Measurements from ENCODE around the gene TMTC2.

Gene TMTC2

GRCh38 chr12:83149987-83150386 lies 463.3 kb downstream of the TMTC2 start:
- no peaks in the 10 kb centered on the region for H3K4me1 ChIP-seq (ENCODE audit: control insufficient read depth, insufficient read depth, low read length)
- H3K36me3 ChIP-seq (ENCODE audit: control insufficient read depth in 2 of 2, insufficient read depth in 1 of 2, low read length in 2 of 2), result no peaks in the 10 kb centered on the region
- H3K9me3 ChIP-seq (ENCODE audit: control insufficient read depth, insufficient read depth, low read depth, low read length), result no peaks in the 10 kb centered on the region
- no peak overlapping the region for H3K27ac ChIP-seq (ENCODE audit: extremely low read depth, low read depth, low read length)
- ChIA-PET CTCF (interaction anchor here (0.8 kb wide), 1 partner anchor 25 kb away, joined by 3 read pairs; no protein-coding TSS in a partner anchor), POLR2A (no interaction called here)
- H3K4me3 ChIP-seq (ENCODE audit: low read depth, low read length), result no peak overlapping the region
- TF ChIP-seq ZNF335 (tag by site-specific recombination; conservative IDR thresholded peaks at IDR 0.05), result no peak
- TF ChIP-seq ZIC2 (tag by site-specific recombination; IDR thresholded peaks at IDR 0.05), result no peak
- no peak for TF ChIP-seq ZSCAN5A (tag by site-specific recombination; IDR thresholded peaks at IDR 0.05)

GRCh38 chr12:83150465-83151189 lies 463.9 kb downstream of the TMTC2 start:
- ChIA-PET POLR2A (no interaction called here), CTCF (no interaction called here)
- Histone ChIP-seq H3K4me1 (ENCODE audit: control insufficient read depth, insufficient read depth, low read length) (no peaks in the 10 kb centered on the region), H3K27ac (ENCODE audit: extremely low read depth, low read depth, low read length) (no peak overlapping the region), H3K36me3 (ENCODE audit: control insufficient read depth in 2 of 2, insufficient read depth in 1 of 2, low read length in 2 of 2) (no peaks in the 10 kb centered on the region), H3K9me3 (ENCODE audit: control insufficient read depth, insufficient read depth, low read depth, low read length) (no peaks in the 10 kb centered on the region), H3K4me3 (ENCODE audit: low read depth, low read length) (no peak overlapping the region)
- TF ChIP-seq ZNF302 (tag by site-specific recombination; IDR thresholded peaks at IDR 0.05; ENCODE audit: low read depth) (no peak), EGR2 (tag by site-specific recombination; IDR thresholded peaks at IDR 0.05; ENCODE audit: low read depth) (no peak), KLF7 (tag by site-specific recombination; IDR thresholded peaks at IDR 0.05; ENCODE audit: borderline replicate concordance) (no peak), KLF10 (tag by site-specific recombination; IDR thresholded peaks at IDR 0.05) (no peak), ZNF701 (tag by site-specific recombination; IDR thresholded peaks at IDR 0.05) (no peak), ZNF354C (tag by site-specific recombination; IDR thresholded peaks at IDR 0.05; ENCODE audit: borderline replicate concordance, low read depth) (no peak), PBX3 (CRISPR knock-in tag; IDR thresholded peaks at IDR 0.05) (no peak), ZNF660 (tag by site-specific recombination; IDR thresholded peaks at IDR 0.05) (no peak), ZNF544 (tag by site-specific recombination; IDR thresholded peaks at IDR 0.05) (no peak), ZSCAN4 (tag by site-specific recombination; IDR thresholded peaks at IDR 0.05) (no peak), KLF1 (tag by site-specific recombination; IDR thresholded peaks at IDR 0.05) (no peak), ZBTB8A (tag by site-specific recombination; IDR thresholded peaks at IDR 0.05) (no peak)

- POLR2A ChIA-PET, result no interaction called here
- H3K4me3 ChIP-seq (ENCODE audit: low read depth, low read length), result no peak overlapping the region
- TF ChIP-seq RBAK (tag by site-specific recombination; IDR thresholded peaks at IDR 0.05) (no peak), ZBTB17 (tag by site-specific recombination; IDR thresholded peaks at IDR 0.05) (no peak), SP3 (tag by site-specific recombination; IDR thresholded peaks at IDR 0.05) (no peak), ZNF692 (tag by site-specific recombination; IDR thresholded peaks at IDR 0.05) (no peak), ZNF549 (tag by site-specific recombination; IDR thresholded peaks at IDR 0.05) (no peak), PRDM2 (tag by site-specific recombination; IDR thresholded peaks at IDR 0.05; ENCODE audit: borderline replicate concordance) (no peak)
Measured at GRCh38 chr12:83153177-83153576, 466.5 kb downstream of the TMTC2 start.

More at GRCh38 chr12:83153177-83153576, 466.5 kb downstream of the TMTC2 start:
- Histone ChIP-seq H3K36me3 (ENCODE audit: control insufficient read depth in 2 of 2, insufficient read depth in 1 of 2, low read length in 2 of 2) (no peaks in the 10 kb centered on the region), H3K4me1 (ENCODE audit: control insufficient read depth, insufficient read depth, low read length) (no peaks in the 10 kb centered on the region), H3K9me3 (ENCODE audit: control insufficient read depth, insufficient read depth, low read depth, low read length) (no peaks in the 10 kb centered on the region), H3K27ac (ENCODE audit: extremely low read depth, low read depth, low read length) (no peak overlapping the region)
- CTCF ChIA-PET, result no interaction called here
